GM12865 (cell line): ENCODE data around the gene DPF3.

ENCODE experiments used
- DNase-seq: peaks from one replicate; pipeline ENCODE4 v3.0.0; 2010; ENCODE audit warnings: low read depth
- H3K4me3 ChIP-seq: 2 replicates; pipeline ENCODE4 v1.5.1; 2011; ENCODE audit warnings: mild to moderate bottlenecking, low read depth, low read length, control low read depth
- CTCF ChIP-seq: IDR thresholded peaks from 2 replicates; pipeline ENCODE4 v1.5.1; 2011; ENCODE audit warnings: low read length, control low read depth, low read depth, inconsistent platforms; ENCODE audit not compliant: insufficient read depth; ENCODE audit errors: missing control alignments

Gene DPF3

GRCh38 chr14:72699443-72699842, 194.5 kb downstream of the DPF3 start:
- DNase-seq = no peak
- H3K4me3 ChIP-seq = no peak overlapping the region
- TF ChIP-seq CTCF = no peak

GRCh38 chr14:72692696-72693095, 201.2 kb downstream of the DPF3 start:
- no peak for DNase-seq
- H3K4me3 ChIP-seq = no peak overlapping the region
- no peak for TF ChIP-seq CTCF

- H3K4me3 ChIP-seq = no peak overlapping the region
- no peak for TF ChIP-seq CTCF
- DNase-seq = no peak
Measured at GRCh38 chr14:72690324-72690723, 203.6 kb downstream of the DPF3 start.

GRCh38 chr14:72688990-72689671, 204.8 kb downstream of the DPF3 start:
- DNase-seq = no peak
- H3K4me3 ChIP-seq = no peak overlapping the region
- no peak for TF ChIP-seq CTCF

- TF ChIP-seq CTCF = no peak
- no peak overlapping the region for H3K4me3 ChIP-seq
- DNase-seq = no peak
Measured at GRCh38 chr14:72686832-72687231, 207.1 kb downstream of the DPF3 start.

- TF ChIP-seq CTCF = no peak
- H3K4me3 ChIP-seq = no peak overlapping the region
- DNase-seq = no peak
Measured at GRCh38 chr14:72686101-72686500, 207.8 kb downstream of the DPF3 start.

- no peak overlapping the region for H3K4me3 ChIP-seq
- no peak for TF ChIP-seq CTCF
- no peak for DNase-seq
Measured at GRCh38 chr14:72685456-72685855, 208.4 kb downstream of the DPF3 start.
